ENCODE data around the gene PPTC7.
"Not testable (repeated sequence)": the region's sequence is repeated elsewhere in the genome, so short reads cannot be mapped to it uniquely, and the experiment has no call there.

Gene PPTC7

DNA sequence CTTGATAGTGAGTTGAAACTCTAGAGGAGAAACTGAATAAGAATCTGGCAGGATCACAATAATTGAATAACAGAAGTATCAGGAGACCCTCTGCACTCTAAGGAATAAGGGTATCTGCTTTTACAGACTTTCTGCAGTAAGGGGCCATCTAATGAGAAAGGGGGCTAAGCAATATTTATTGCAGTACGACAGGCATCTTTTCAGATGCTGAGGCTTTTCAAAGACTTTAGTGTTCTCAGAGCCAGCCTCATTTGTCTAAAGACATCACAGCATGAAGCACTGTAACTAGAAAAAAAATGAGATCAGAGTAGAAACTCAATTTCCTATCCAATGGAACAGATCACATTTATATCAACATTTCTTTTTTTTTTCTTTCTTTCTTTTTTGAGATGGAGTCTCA is 22.2 kb downstream of the PPTC7 start:
- in situ Hi-C loops (cut with HindIII; ENCODE audit: low sequenced_read_pairs): no loop called here
- TF ChIP-seq, protein P1, sequence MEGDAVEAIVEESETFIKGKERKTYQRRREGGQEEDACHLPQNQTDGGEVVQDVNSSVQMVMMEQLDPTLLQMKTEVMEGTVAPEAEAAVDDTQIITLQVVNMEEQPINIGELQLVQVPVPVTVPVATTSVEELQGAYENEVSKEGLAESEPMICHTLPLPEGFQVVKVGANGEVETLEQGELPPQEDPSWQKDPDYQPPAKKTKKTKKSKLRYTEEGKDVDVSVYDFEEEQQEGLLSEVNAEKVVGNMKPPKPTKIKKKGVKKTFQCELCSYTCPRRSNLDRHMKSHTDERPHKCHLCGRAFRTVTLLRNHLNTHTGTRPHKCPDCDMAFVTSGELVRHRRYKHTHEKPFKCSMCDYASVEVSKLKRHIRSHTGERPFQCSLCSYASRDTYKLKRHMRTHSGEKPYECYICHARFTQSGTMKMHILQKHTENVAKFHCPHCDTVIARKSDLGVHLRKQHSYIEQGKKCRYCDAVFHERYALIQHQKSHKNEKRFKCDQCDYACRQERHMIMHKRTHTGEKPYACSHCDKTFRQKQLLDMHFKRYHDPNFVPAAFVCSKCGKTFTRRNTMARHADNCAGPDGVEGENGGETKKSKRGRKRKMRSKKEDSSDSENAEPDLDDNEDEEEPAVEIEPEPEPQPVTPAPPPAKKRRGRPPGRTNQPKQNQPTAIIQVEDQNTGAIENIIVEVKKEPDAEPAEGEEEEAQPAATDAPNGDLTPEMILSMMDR (IDR thresholded peaks at IDR 0.05; ENCODE audit: low read depth, low read length): no peak
- no peak overlapping the region for H3K4me3 ChIP-seq (ENCODE audit: low read depth, low read length)
- DNase-seq (ENCODE audit: low read depth, low spot score): no peak

DNA sequence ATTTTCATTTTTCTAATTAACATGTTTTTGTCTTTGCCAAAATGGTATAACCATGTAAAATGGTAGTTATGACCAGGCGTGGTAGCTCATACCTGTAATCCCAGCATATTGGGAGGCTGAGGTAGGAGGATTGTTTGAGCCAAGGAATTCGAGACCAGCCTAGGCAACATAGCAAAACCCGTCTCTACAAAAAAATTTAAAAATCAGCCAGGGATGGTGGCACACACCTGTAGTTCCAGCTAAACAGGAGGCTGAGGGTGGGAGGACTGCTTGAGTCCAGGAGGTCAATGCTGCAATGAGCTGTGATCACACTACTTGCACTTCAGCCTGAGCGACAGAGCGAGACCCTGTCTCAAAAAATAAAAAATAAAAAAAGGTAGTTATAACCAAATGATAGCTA is 23.1 kb downstream of the PPTC7 start:
- no peak overlapping the region for H3K4me3 ChIP-seq (ENCODE audit: low read depth, low read length)
- DNase-seq (ENCODE audit: low read depth, low spot score): no peak
- TF ChIP-seq, protein P1 (IDR thresholded peaks at IDR 0.05; ENCODE audit: low read depth, low read length): no peak
- in situ Hi-C loops (cut with HindIII; ENCODE audit: low sequenced_read_pairs): no loop called here

DNA sequence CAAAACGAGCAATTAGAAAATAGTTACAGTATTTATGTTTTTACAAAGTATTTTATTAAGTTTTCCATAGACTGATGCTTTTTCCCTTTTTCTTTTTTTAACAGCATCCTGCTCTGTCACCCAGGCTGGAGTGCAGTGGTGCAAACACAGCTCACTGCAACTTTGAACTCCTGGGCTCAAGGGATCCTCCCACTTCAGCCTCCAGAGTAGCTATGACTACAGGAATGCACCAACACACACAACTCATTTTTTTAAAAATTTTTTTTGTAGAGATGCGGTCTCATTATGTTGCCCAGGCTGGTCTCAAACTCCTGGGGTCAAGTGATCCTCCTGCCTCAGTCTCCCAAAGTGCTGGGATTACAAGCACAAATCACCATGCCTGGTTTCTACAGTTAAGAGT is 24.2 kb downstream of the PPTC7 start:
- in situ Hi-C loops (cut with HindIII; ENCODE audit: low sequenced_read_pairs); DNase-seq (ENCODE audit: low read depth, low spot score); H3K4me3 ChIP-seq (ENCODE audit: low read depth, low read length): not testable (repeated sequence)

DNA sequence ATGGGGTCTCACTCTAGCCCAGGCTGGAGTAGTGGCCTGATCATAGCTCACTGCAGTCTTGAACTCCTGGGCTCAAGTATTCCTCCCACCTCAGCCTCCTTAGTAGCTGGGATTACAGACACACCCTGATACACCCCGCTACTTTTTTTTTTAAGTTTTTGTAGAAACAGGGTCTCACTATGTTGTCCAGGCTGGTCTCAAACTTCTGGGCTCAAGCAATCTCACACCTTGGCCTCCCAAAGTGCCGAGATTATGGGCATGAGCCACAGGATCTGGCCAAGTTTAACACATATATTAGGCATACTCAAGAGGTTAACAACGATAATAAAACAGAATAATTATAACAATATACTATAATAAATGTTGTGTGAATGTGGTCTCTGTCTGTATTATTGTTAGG is 25.8 kb downstream of the PPTC7 start:
- in situ Hi-C loops (cut with HindIII; ENCODE audit: low sequenced_read_pairs): no loop called here
- H3K4me3 ChIP-seq (ENCODE audit: low read depth, low read length): no peak overlapping the region
- TF ChIP-seq, protein P1 (IDR thresholded peaks at IDR 0.05; ENCODE audit: low read depth, low read length): no peak
- no peak for DNase-seq (ENCODE audit: low read depth, low spot score)

DNA sequence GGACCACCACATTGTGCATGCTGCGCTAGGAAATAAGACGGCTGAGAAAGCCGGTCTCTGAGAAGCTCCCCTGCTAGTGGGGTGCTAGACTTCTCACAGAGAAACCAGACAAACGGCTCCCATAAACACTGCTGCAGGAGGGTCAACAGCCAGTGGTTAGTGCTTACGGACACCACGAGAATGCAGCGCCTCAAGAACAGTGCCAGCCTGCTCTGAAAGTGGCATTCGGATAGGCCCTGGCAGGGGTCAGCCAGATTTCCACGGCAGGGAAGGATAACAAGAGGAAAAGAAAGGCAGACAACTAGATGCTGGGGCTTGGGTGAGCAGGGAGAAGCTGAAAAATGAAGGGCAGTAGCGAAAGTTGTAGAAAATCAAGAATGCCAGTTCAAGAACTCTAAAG is 26.4 kb downstream of the PPTC7 start:
- DNase-seq (ENCODE audit: low read depth, low spot score): no peak
- TF ChIP-seq, protein P1 (IDR thresholded peaks at IDR 0.05; ENCODE audit: low read depth, low read length): no peak
- H3K4me3 ChIP-seq (ENCODE audit: low read depth, low read length): no peak overlapping the region
- in situ Hi-C loops (cut with HindIII; ENCODE audit: low sequenced_read_pairs): no loop called here

DNA sequence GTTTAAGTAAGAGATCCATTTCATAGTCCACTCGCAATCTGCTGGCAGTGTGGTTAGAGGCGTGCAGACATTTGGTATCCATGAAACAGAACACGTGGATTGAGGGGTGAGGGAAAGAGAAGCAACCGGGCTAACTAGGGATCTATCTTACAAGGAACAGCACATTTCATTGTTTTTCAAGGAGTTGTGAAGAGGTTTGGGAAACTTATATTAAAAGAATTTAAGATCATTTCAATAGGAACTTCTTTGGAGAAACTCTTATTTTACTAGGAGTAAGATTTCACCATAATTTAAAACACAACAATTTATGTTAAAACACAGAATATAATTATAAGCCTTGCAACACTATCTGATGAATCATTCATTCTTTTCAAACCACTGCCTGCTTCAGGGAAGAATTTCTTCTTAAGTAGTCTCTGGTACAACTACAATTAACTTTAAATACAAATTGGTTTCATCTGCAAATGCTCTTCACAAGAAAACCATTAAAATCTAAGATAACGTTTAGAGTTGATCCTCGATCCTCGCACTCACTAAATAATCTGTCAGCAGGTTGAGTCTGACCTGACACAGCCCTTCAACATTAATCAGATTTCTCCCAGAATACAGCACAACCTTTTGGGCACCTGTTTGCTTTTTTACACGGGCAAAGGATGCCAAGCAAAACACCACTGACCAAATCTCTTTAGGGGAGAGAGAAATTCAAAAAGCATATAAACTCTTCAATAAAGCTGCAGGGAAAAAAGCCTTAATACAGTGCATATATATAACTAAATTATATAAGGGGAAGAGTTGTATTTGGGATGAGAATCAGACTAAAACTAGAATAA is 27.3 kb downstream of the PPTC7 start:
- no peak overlapping the region for H3K4me3 ChIP-seq (ENCODE audit: low read depth, low read length)
- DNase-seq (ENCODE audit: low read depth, low spot score): peak; percentile 77
- TF ChIP-seq, protein P1 (IDR thresholded peaks at IDR 0.05; ENCODE audit: low read depth, low read length): no peak
- in situ Hi-C loops (cut with HindIII; ENCODE audit: low sequenced_read_pairs): no loop called here

DNA sequence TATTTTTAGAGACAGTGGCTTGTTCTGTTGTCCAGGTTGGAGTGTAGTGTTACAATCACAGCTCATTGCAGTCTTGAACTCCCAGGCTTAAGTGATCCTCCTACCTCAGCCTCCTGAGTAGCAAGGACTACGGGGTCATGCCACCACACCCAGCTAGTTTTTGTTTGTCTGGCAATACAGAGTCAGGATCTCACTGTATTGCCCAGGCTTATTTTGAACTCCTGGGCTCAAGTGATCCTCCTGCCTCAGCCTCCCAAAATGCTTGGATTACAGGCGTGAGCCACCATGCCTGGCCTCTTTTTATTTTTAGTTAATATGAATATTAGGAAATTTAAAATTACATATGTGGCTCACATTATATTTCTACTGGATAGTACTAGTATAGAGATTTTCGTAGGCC is 28.9 kb downstream of the PPTC7 start:
- H3K4me3 ChIP-seq (ENCODE audit: low read depth, low read length): no peak overlapping the region
- TF ChIP-seq, protein P1 (IDR thresholded peaks at IDR 0.05; ENCODE audit: low read depth, low read length): no peak
- no peak for DNase-seq (ENCODE audit: low read depth, low spot score)
- in situ Hi-C loops (cut with HindIII; ENCODE audit: low sequenced_read_pairs): no loop called here

Data from astrocyte of the spinal cord (primary cell).